ENCODE data around the gene VWF. TPM values are rescaled to one million over a fixed set of nuclear protein-coding genes. Genes with fewer than 3 reads are reported as not detected.

The VWF gene
- total RNA-seq, 4 donors from 2014 or later = 78.8 to 118 (median 101) TPM

- no peaks in the 10 kb centered on the region for H3K36me3 ChIP-seq
Observed at GRCh38 chr12:5967645-5968415, 156.6 kb downstream of the VWF start.

GRCh38 chr12:5966486-5967095 lies 157.9 kb downstream of the VWF start:
- ATAC-seq = no peak
- intact Hi-C loops (cut with DNase I; ENCODE audit: low total_unique reads) (no loop called here), in situ Hi-C loops (cut with MboI; ENCODE audit: low sequenced_read_pairs in 4 of 4) (no loop called here)

More at GRCh38 chr12:5967645-5968415, 156.6 kb downstream of the VWF start:
- H3K27me3 ChIP-seq = peaks cover 0 to 5% (median 0%) of the 10 kb centered on the region in 3 donors
- DNase-seq (no peak), ATAC-seq (no peak)
- no peaks in the 10 kb centered on the region for H3K9me3 ChIP-seq
- no peaks in the 10 kb centered on the region for H3K4me1 ChIP-seq
- no peak for TF ChIP-seq CTCF (IDR thresholded peaks at IDR 0.05 in 4 of 5, conservative IDR thresholded peaks at IDR 0.05 in 1 of 5)
- no peak for TF ChIP-seq POLR2A (IDR thresholded peaks at IDR 0.05)
- in situ Hi-C loops (cut with MboI; ENCODE audit: low sequenced_read_pairs in 4 of 4) = no loop called here
- intact Hi-C loops (cut with DNase I; ENCODE audit: low total_unique reads) = no loop called here
- no peak overlapping the region for H3K4me3 ChIP-seq
- no peak overlapping the region for H3K27ac ChIP-seq

GRCh38 chr12:5965950-5966383 lies 158.5 kb downstream of the VWF start:
- intact Hi-C loops (cut with DNase I; ENCODE audit: low total_unique reads) = no loop called here
- no peaks in the 10 kb centered on the region for H3K4me1 ChIP-seq
- no peak overlapping the region for H3K4me3 ChIP-seq
- H3K36me3 ChIP-seq = no peaks in the 10 kb centered on the region
- no peak for DNase-seq
- H3K27ac ChIP-seq = no peak overlapping the region
- TF ChIP-seq POLR2A (IDR thresholded peaks at IDR 0.05) = no peak
- peak in 3 of 5 experiments; percentile 30 to 66 (median 60) for TF ChIP-seq CTCF (IDR thresholded peaks at IDR 0.05 in 4 of 5, conservative IDR thresholded peaks at IDR 0.05 in 1 of 5)
- H3K27me3 ChIP-seq = no peaks in the 10 kb centered on the region
- in situ Hi-C loops (cut with MboI; ENCODE audit: low sequenced_read_pairs in 4 of 4) = no loop called here
- no peaks in the 10 kb centered on the region for H3K9me3 ChIP-seq
- ATAC-seq = peak in 1 of 2 donors; percentile 65

More at GRCh38 chr12:5966486-5967095, 157.9 kb downstream of the VWF start:
- Histone ChIP-seq H3K27ac (no peak overlapping the region), H3K36me3 (no peaks in the 10 kb centered on the region), H3K27me3 (no peaks in the 10 kb centered on the region), H3K4me3 (no peak overlapping the region), H3K4me1 (no peaks in the 10 kb centered on the region), H3K9me3 (no peaks in the 10 kb centered on the region)
- no peak for DNase-seq
- TF ChIP-seq POLR2A (IDR thresholded peaks at IDR 0.05) (no peak), CTCF (IDR thresholded peaks at IDR 0.05 in 4 of 5, conservative IDR thresholded peaks at IDR 0.05 in 1 of 5) (no peak)

- Histone ChIP-seq H3K27me3 (no peaks in the 10 kb centered on the region), H3K4me1 (no peaks in the 10 kb centered on the region), H3K9me3 (no peaks in the 10 kb centered on the region), H3K36me3 (no peaks in the 10 kb centered on the region), H3K27ac (no peak overlapping the region), H3K4me3 (no peak overlapping the region)
- no peak for TF ChIP-seq POLR2A (IDR thresholded peaks at IDR 0.05)
- TF ChIP-seq CTCF (IDR thresholded peaks at IDR 0.05 in 4 of 5, conservative IDR thresholded peaks at IDR 0.05 in 1 of 5) = no peak
- ATAC-seq = no peak
- intact Hi-C loops (cut with DNase I; ENCODE audit: low total_unique reads) (no loop called here), in situ Hi-C loops (cut with MboI; ENCODE audit: low sequenced_read_pairs in 4 of 4) (no loop called here)
- no peak for DNase-seq
Observed at GRCh38 chr12:5964913-5965900, 159.3 kb downstream of the VWF start.

Measured in gastrocnemius medialis (tissue), 4 donors.